Transverse colon (tissue), 3 donors: ENCODE results near the gene HOXA3.

ENCODE experiments used
- CTCF ChIP-seq, 5 experiments: fragments of 200-600 bp in 3 of 5; fragments of 450-650 bp in 2 of 5; sonication (generic) in 3 of 5; IDR thresholded peaks; 1 replicate in 2 of 5; 2 replicates in 3 of 5; pipeline ENCODE4 v1.5.1; 2016 to 2017; ENCODE audit warnings: antibody characterized with exemption in 5 of 5, inconsistent platforms in 3 of 5, mild to moderate bottlenecking in 2 of 5, moderate library complexity in 1 of 5
- POLR2A ChIP-seq: fragments of 450-650 bp; IDR thresholded peaks from one replicate; pipeline ENCODE4 v1.6.1; 2016; ENCODE audit warnings: antibody characterized with exemption, mild to moderate bottlenecking, moderate library complexity

- TF ChIP-seq CTCF (IDR thresholded peaks at IDR 0.05) (no peak), POLR2A (no peak)
Measured at GRCh38 chr7:27153526-27153925, 1.1 kb upstream of the HOXA3 start.
